Astrocyte (in vitro differentiated cells and primary cell): Measurements from ENCODE around the gene LDLRAD4.

Source experiments
- CTCF ChIP-seq: IDR thresholded peaks from 2 replicates; pipeline ENCODE4 v1.5.1; 2011; ENCODE audit warnings: low read depth, mild to moderate bottlenecking, inconsistent platforms, low read length, moderate library complexity; ENCODE audit not compliant: insufficient read depth
- EZH2 ChIP-seq: IDR thresholded peaks from 2 replicates; pipeline ENCODE4 v1.6.1; 2012; ENCODE audit warnings: mild to moderate bottlenecking, low read length, inconsistent platforms; ENCODE audit not compliant: insufficient read depth

- TF ChIP-seq CTCF = no peak
- no peak for TF ChIP-seq EZH2
Measured at GRCh38 chr18:13312515-13312914, 94.0 kb downstream of the LDLRAD4 start.
